NCI-H1436 treated with DMSO at 0.1 percent for 48 hours (cell line): ENCODE measurements around the gene GPC5.

Experiments used
- DNase-seq: peaks from one replicate; lab custom pipeline; 2025; lab: John Stamatoyannopoulos, UW

The GPC5 gene

DNA sequence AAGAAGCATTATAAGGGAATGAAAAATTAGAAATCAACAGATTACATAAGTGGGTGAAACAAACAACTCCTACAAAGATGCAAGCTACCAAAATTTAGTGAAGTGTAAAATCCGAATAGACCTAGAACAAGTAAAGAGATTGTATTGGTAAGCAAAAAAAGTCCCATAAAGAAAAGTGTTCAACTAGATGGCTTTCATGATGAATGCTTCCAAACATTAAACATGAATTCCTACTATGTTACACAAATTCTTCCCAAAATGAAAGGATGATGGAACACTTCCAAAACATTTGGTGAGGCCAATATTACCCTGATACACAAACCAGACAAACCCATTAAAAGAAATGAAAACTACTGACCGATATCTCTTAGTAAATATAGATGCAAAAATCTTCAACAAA, 139.0 kb downstream of the GPC5 start:
- no peak for DNase-seq

DNA sequence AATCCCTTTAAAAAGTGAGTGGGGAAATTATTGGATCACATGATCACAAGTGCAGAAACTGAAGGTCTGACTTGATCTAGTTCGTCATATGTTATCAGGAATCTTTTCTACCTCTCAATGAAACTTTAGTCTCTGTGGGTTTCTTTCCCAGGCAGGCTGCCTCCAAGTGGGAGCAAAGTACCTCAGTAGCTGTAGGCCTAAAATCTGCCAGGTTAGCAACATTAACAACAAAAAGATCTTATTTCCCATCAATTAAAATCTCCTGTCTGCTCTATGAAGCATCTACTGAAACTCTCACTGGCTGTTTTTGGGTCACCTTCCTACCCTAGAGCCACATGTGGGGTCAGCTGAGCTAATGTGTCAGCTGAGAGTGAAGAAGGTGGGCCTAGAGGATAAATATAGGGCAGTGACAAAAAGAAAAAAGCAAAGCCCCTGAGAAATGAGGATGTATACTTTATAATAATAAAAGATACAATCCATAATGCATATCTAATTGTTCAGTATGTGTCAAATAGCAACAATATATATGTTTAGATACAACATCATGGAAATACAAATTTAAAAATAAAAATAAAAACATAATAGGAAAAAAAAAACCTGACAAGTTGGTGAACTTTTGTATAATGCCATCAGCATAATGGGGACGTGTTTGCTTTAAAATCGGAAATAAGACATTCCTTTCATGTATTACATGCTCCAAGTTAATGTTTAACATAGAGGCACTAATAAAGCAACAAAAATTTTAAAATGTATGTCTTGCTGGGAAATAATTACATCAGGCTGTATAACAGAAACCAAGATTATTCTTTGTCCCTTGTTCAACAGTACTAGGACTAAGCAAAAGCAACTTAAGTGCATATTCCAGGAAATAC, 141.1 kb downstream of the GPC5 start:
- DNase-seq, result no peak

DNA sequence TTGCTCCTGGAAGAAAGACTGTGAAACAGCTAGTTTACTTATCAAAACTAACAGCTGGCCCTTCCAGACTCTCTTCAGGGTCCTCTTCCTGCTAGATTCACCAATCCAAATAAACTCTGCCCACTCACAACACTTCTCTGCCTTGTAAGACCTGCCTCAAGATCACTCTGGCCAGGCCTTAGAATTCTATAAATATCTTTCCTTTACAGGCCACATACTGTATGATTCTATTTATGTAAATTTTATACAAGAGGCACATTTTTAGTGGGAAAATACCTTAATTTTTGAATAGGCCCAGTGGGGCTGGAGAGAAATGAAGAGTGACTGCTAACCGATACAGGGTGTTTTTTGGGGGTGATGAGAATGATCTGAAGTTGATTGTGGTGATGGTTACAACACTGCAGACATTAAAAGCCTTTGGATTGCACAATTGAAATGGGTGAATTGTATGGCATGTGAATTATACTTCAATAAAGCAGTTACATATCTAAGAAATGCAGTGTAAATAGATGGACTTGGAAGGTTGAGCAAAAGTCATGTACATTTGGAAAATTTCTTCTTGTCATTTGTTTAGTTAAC, 141.8 kb downstream of the GPC5 start:
- no peak for DNase-seq

DNA sequence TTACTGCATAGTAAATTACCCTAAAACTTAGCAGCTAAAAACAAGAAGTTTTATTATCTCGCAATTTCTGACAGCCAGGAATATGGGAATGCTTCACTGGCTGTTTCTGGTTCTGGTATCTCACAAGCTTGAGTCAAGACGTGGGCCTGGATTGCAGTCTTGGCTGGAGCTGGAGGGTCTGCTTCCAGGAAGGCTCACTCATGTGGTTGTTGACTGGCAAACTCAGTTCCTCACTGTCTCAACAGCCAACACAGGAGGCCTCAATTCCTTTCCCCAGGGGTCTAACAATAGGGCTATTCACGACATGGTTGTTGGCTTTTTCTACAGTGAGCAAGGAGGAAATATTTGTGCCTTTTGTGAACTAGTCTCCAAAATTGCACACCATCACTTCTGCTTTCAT, 146.3 kb downstream of the GPC5 start:
- DNase-seq, result no peak

DNA sequence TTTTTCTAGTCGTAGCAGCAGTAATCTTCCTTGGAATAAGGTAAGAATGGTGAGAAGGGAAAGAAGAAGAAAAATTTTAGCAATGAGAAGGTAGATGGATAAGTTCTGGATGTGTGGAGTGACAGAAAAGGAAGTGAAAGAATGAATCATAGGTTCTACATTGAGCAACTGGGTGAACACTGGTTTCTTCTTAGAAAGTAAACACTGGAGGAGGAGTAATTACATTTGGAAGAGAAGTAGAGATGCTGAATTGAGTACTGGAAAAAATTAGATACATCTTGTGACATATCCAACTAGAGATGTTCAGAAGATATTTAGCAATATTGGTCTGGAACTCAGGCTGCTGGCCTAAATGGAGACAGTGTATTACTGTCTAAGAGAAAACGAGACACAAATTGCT, 148.5 kb downstream of the GPC5 start:
- DNase-seq, result no peak

DNA sequence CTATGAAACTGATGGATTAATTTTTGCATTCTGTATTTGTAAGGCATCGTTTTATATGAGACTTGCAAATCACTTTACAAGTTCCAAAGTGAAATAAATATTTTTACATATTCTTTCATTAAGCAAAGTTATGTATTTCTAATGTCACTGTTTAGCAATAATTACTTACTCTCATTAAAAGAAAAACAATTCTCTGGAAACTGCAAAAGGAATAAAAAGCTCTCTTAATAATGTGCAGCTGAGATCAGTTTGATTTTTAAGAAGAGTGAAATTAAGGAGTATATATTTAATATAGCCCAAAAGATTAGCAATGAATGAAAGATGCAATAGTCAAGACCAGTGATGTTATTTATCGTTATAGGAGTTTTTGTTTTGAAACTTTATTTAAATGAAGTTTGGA, 155.2 kb downstream of the GPC5 start:
- no peak for DNase-seq

DNA sequence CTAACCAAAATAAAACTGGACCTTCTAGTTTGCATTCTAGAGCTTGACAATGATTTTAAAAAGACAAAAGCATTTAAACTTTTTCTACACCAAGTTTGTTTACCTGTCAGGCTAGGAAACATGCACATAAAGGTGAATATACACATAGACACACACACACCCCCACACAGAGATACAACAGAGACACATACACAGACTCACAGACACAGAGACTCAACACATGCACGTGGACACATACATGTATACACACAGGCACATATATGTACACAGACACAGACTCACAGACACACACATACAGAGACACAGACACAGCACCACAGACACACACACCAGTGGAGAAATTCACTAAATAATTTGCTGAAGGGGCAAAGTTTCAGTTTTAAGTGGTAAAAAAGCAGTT, 155.7 kb downstream of the GPC5 start:
- no peak for DNase-seq

DNA sequence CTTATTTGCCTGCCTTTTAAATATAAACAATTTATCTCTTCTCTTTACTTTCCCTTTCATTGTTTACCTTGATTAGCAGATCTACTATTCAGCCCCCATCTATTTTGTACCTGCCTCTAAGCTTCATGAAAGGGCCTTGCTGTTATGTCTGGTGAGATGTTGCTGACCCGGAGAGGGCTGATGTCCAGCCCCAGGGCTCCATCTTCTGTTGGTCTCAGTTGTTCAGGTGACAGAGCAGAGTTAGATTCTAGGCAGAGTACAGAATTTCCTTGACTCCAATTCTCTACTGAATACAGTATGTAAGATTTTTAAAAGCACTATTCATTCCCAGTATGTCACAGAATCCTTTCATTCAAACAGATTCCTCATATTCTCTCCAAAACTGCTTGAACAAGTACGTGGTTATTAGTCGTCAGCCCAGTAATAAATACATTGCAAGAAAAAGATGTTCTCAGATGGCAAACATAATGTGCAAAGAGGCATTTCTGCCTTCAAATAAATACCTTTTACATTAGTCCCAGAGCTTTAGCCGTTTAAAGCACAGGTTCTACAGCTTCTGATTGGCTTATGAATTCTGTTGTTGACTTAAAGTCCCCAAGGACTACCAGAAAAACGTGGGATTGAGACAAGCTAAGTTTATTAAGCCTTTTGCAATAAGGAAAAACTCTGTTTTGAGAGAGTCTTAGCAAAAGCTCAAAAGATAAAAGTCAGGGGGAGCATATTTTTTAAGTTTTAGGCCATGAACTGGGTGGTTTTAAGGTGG, 159.1 kb downstream of the GPC5 start:
- DNase-seq, result no peak

DNA sequence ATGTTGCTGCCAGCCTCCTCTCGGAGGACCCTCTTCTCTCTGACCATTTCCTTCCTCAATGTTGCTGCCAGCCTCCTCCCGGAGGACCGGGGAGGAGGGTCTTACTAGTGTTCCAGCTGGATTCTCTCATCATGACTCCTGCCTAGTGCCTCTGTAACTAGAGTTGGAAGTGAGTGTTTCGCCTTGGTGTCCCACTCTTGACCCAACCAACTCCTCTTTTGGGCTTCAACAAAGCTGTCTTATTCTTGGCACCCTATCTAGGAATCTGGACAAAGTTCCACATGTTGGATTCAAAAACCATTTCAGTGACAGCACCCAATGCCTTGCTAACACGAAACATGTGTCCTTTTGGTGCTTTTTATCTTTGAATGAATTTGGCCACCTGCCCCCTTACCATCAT, 165.4 kb downstream of the GPC5 start:
- DNase-seq, result no peak

DNA sequence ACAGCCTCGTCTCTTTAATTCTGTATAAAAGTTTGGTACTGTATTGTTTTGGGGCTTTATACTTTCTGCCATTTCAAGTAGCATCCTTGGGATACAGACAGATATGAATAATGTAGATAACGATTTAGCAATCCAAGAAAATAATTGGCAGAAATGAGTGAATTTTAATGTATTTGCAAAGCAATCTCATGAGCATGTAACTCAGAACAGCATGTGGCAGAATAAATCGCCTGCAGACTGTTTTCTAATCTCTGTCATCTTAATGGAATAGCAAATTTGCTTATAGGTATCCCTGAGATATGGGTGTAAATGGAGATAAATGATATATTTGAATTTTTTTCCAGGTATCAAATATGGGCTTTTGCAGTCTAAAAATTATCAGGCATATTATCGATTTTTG, 166.0 kb downstream of the GPC5 start:
- DNase-seq, result no peak

DNA sequence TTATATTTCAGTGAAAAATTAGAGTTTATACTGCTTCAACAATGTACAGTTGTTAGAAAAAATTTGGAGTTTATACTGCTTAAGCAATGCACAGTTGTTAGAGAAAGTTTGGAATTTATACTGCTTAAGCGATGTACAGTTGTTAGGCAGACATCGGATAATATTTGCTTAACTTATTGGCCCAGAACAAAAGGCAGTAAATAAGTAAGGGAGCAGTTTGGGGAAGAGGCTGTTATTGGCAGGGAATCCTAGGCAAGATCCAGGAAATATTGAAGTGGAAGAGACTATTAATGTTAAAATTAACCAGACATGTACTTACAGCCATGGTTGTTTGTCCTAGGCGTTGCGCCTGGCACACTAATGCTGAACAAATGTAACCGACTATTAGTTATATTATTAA, 166.9 kb downstream of the GPC5 start:
- no peak for DNase-seq

DNA sequence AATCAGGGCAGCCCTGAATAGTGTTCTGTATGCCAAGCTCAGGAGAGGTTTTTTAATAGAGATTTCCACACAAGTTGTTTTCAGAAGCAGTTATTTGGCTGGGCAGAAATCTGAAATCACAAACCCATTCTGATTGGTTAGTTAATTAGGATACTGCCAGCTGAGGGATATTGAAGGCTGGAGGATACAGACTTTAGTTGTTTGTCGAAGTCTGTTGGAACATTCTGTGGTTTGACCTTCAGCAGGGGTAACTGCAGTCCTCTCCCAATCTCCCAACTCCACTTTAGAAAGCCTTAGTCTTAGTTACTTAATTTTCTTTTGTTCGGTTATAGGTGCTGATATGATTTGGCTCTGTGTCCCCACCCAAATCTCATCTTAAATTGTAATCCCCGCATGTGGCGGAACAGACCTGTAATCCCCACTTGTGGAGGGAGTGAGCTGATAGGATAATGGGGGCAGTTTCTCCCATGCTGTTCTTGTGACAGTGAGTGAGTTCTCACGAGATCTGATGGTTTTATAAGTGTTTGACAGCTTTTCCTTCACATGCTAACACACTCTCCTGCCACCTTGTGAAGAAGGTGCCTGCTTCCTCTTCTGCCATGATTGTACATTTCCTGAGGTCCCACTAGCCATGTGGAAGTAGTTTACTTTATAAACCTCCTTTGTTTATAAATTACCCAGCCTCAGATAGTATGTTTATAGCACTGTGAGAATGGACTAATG, 169.2 kb downstream of the GPC5 start:
- DNase-seq, result no peak

DNA sequence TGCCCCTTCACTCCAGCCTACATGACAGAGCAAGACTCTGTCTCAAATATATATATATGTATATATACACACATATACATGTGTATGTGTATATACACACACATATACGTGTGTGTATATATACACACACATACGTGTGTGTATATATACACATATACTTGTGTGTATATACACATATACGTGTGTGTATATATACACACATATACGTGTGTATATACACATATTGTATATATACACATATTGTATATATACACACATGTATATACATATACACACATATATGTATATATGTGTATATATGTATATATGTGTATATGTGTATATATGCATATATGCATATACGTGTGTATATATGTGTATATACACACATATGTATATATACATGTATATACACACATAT, 173.3 kb downstream of the GPC5 start:
- DNase-seq, result no peak

DNA sequence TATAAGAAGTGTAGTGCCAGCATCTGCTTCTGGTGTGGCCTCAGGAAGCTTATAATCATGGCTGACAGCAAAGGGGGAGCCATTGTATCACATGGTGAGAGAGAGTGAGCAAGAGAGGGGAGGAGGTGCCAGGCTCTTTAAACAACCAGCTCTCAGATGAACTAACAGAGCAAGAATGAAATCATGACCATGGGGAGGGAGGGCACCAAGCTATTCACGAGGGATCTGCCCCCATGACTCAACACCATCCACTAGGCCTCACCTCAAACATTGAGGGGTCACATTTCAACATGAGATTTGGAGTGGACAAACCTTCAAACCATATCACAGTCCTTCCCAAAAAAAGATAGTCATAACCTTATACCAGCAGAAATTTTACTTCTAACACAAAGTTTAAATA, 174.0 kb downstream of the GPC5 start:
- DNase-seq, result no peak

DNA sequence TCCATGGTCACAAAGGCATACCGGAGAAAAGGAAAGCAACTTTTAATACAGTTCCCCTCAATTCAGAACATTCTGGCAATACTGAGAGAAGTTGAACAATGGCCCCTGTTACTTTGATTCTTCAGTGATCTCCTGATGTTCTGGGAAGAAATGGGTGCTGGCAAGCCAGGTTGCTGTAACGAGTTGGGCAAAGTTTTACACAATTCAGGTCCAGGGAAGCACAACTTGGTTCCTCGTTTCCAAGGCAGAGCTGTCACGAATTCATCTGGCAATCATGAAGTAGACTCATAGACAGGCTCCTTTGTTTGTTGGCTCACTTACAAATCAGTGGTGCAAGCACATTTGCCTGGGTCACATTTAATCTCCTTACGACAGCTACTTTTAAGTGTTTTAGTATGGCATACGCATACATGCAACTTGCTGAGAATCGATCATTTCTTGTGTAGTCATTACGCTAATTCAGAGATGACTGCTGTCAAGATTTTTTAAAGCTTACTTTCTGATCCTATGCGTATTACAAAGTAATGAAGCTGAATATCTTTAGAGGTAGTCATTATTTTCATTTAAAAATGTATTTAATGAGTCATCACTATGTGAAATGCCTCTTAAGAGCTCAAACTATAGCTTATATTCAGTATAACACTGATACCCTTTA, 174.7 kb downstream of the GPC5 start:
- no peak for DNase-seq

DNA sequence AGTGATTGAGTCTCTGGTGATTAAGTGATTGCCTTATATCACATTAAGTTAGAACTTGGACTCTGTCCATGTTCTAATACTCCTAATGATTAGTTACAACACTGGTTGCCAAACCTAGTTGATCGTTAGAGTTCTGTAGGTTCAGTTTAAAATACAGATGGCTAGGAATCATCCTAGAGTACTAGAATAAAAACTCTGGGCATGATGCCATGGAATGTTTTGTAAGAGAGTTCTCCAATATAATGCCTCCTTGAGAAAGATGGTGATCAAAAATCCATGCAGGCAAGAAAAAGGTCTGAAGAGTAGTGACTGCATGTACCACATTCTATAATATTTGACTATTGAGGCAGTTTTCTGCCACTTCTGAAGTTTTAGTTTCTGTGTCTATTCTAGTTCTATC, 176.3 kb downstream of the GPC5 start:
- DNase-seq, result no peak

DNA sequence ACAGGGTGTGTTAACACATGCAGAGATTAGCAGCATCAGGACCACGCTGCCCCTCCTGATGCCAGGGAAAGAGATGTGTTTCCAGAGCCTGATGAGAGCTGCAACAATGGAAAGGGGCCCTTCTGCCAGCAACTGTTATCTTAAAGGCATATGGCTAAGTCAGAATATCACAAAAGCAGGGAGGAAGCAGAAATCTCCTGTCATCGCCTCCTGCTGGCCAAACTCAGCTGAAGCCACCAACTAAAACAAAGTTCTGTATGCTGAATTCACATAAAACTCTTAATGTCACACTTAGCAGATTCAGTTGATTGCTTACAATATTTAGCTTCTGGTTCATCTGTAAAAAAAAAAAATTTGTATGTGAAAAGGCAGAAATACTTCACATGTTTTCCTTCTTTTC, 178.2 kb downstream of the GPC5 start:
- DNase-seq, result no peak

DNA sequence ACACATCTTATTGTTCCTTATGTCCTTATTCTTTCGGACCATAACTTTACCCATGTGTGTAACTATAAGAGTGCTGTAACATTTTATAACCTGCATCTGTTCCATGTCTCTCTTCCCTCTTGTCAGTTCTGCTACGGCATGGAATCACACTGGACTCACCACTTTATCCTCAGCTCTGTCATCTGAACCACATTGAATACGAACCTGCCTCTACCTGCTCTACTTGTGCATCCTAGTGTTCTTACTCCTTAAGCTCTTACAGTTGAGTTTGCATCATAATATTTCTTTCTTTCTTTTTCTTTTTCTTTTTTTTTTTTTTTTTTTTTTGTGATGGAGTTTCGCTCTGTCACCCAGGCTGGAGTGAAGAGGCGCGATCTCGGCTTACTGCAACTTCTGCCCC, 180.9 kb downstream of the GPC5 start:
- DNase-seq, result no peak

DNA sequence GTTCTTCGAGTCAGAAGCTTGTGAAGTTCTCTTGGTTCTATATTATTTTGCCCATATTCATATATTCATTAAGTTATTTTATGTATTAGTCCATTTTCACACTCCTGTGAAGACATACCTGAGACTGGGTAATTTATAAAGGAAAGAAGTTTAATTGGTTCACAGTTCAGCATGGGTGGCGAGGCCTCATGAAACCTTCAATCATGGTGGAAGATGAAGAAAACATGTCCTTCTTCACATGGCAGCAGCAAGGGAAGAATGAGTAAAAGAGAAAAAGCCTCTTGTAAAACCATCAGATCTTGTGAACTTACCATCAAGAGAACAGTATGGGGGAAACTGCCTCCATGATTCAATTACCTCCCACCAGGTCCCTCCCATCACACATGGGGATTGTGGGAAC, 182.3 kb downstream of the GPC5 start:
- DNase-seq, result no peak

DNA sequence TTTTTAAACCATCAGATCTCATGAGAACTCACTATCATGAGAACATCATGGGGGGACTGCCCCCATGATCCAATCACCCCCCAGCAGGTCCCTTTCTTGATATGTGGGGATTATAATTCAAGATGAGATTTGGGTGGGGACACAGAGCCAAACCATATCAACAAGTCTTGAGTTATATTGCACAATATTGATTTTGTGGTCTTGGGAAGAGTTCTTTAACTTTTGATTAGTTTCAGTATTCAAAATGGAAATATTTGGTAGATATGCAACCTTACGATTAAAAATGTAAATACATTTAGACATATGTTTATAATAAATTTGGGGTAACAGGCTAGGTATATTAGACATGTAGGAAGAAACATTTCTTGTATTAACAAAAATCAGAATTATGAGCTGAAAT, 188.2 kb downstream of the GPC5 start:
- no peak for DNase-seq

DNA sequence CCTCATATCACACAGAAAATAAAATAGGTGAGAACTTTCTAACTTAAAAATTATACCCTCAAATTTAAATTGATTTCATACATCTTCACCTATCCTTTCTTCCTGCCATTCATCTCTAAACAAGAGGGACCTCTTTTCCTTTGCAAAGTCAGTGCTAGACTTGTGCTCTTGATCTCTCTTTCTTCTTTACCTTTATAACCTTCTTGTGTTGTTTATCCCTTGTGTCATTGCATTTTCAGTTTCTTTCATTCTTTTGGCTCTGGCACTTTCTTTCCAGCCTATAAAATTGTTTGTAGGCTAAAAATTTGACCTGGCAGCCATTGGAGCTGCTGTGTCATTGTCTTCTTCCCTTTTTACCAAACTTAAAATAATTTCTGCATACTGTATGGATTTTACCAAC, 190.1 kb downstream of the GPC5 start:
- DNase-seq, result no peak
